HCT116 (cell line): Measurements from ENCODE around the gene PRKAA1. TPM values are rescaled to one million over a fixed set of nuclear protein-coding genes. Genes with fewer than 3 reads are reported as not detected.
"Not testable (repeated sequence)": the region's sequence is repeated elsewhere in the genome, so short reads cannot be mapped to it uniquely, and the experiment has no call there.

ENCODE experiments used
- ATAC-seq: fragments of 200-7000 bp; cut with Tn5 transposase; 2 replicates; pipeline ENCODE4 v1.9.1; 2020; ENCODE audit warnings: mild to moderate bottlenecking, moderate library complexity
- BruUV-seq: library from RNA; stranded (reverse); fragments of 400-500 nt; replicated peaks from 2 replicates; lab custom pipeline; 2021; lab: Mats Ljungman, UMichigan
- CTCF ChIA-PET: fragments of 300-600 bp; sonication (Branson Sonifier 250); formaldehyde crosslinking; loops from one replicate; lab custom pipeline; 2021; ENCODE audit warnings: antibody characterized with exemption; lab: Charles Lee
- POLR2A ChIA-PET: fragments of 300-600, 350-600 bp; sonication (Branson Sonifier 250); formaldehyde crosslinking; loops from one replicate; lab custom pipeline; 2021; ENCODE audit warnings: antibody characterized with exemption; lab: Charles Lee
- RAD21 ChIA-PET, 2 experiments: fragments of 300-600 bp; sonication (Branson Sonifier 250); formaldehyde crosslinking; loops; one replicate each; lab custom pipeline; 2023; ENCODE audit warnings: low total read pairs in 2 of 2; ENCODE audit not compliant: uncharacterized antibody in 2 of 2, unreplicated experiment in 2 of 2, low non-redundant PET in 1 of 2; lab: Charles Lee
- DNase-seq: peaks from one replicate; pipeline ENCODE4 v3.0.0-alpha.2; 2010; ENCODE audit warnings: low read depth, low spot score
- H2AFZ ChIP-seq: fragments of 200-600 bp; shearing (Covaris generic), sonication (generic); 2 replicates; pipeline ENCODE4 v1.6.1; 2017; ENCODE audit warnings: low read depth, mixed run types, mixed read lengths, antibody characterized with exemption, low read length; ENCODE audit not compliant: poor library complexity, severe bottlenecking
- H3K27ac ChIP-seq: 2 replicates; pipeline ENCODE4 v1.5.1; 2012; ENCODE audit warnings: low read depth, low read length
- H3K27me3 ChIP-seq: fragments of 200-600 bp; sonication (generic); 2 replicates; pipeline ENCODE4 v1.6.1; 2016; ENCODE audit warnings: mixed run types, low read length, mixed read lengths; ENCODE audit not compliant: insufficient read depth
- H3K36me3 ChIP-seq, 2 experiments: fragments of 200-500 bp in 1 of 2; fragments of 200-600 bp in 1 of 2; sonication (Bioruptor generic) in 1 of 2; sonication (generic) in 1 of 2; 2 replicates each; pipeline versions ENCODE4 v1.5.1 to v1.6.1; 2014 to 2016; ENCODE audit warnings: low read length in 2 of 2, inconsistent platforms in 1 of 2, mixed read lengths in 1 of 2, mixed run types in 1 of 2; ENCODE audit not compliant: insufficient read depth in 2 of 2, control insufficient read depth in 1 of 2
- H3K4me1 ChIP-seq, 2 experiments: fragments of 200-600 bp in 1 of 2; sonication (generic) in 1 of 2; 2 replicates each; pipeline versions ENCODE4 v1.5.1 to v1.6.1; 2012 to 2017; ENCODE audit warnings: low read length in 2 of 2, inconsistent platforms in 1 of 2, mild to moderate bottlenecking in 1 of 2, mixed read lengths in 1 of 2, mixed run types in 1 of 2, moderate library complexity in 1 of 2; ENCODE audit not compliant: insufficient read depth in 2 of 2, control insufficient read depth in 1 of 2
- H3K4me2 ChIP-seq: fragments of 200-600 bp; sonication (generic); 2 replicates; pipeline ENCODE4 v1.6.1; 2017; ENCODE audit warnings: mixed run types, low read length, mixed read lengths
- H3K4me3 ChIP-seq, 2 experiments: fragments of 200-600 bp in 1 of 2; sonication (generic) in 1 of 2; replicated peaks in 1 of 2; 2 replicates each; pipeline ENCODE4 v1.5.1; 2011 to 2016; ENCODE audit warnings: low read length in 2 of 2, control low read depth in 1 of 2, low read depth in 1 of 2, mild to moderate bottlenecking in 1 of 2, mixed read lengths in 1 of 2, mixed run types in 1 of 2
- H3K79me2 ChIP-seq: fragments of 200-600 bp; sonication (generic); 2 replicates; pipeline ENCODE4 v1.6.1; 2017; ENCODE audit warnings: mild to moderate bottlenecking, mixed run types, low read length, moderate library complexity, mixed read lengths; ENCODE audit not compliant: insufficient read depth
- H3K9ac ChIP-seq: fragments of 200-600 bp; sonication (generic); 2 replicates; pipeline ENCODE4 v1.6.1; 2016; ENCODE audit warnings: low read length, mixed read lengths
- H3K9me2 ChIP-seq: fragments of 200-600 bp; sonication (generic), shearing (Covaris generic); 2 replicates; pipeline ENCODE4 v1.6.1; 2017; ENCODE audit warnings: mixed run types, mild to moderate bottlenecking, moderate library complexity; ENCODE audit not compliant: insufficient read depth
- H3K9me3 ChIP-seq, 2 experiments: fragments of 200-500 bp in 1 of 2; fragments of 200-600 bp in 1 of 2; sonication (Bioruptor generic) in 1 of 2; sonication (generic) in 1 of 2; 2 replicates each; pipeline ENCODE4 v1.6.1; 2014 to 2017; ENCODE audit warnings: low read length in 2 of 2, mixed read lengths in 2 of 2, inconsistent platforms in 1 of 2, low read depth in 1 of 2, mild to moderate bottlenecking in 1 of 2, mixed run types in 1 of 2, moderate library complexity in 1 of 2; ENCODE audit not compliant: control insufficient read depth in 1 of 2, insufficient read depth in 1 of 2
- H4K20me1 ChIP-seq: fragments of 200-600 bp; sonication (generic), shearing (Covaris generic); 2 replicates; pipeline ENCODE4 v1.6.1; 2017; ENCODE audit warnings: mixed run types, mild to moderate bottlenecking, moderate library complexity; ENCODE audit not compliant: insufficient read depth
- ATF3 ChIP-seq: IDR thresholded peaks from 2 replicates; pipeline ENCODE4 v1.6.1; 2012
- CEBPB ChIP-seq: IDR thresholded peaks from 2 replicates; pipeline ENCODE4 v1.6.1; 2012; ENCODE audit warnings: low read depth
- CTCF ChIP-seq, 3 experiments: fragments of 200-600 bp in 1 of 3; sonication (generic) in 1 of 3; IDR thresholded peaks in 2 of 3; conservative IDR thresholded peaks in 1 of 3; 2 replicates each; pipeline ENCODE4 v1.5.1; 2012 to 2017; ENCODE audit warnings: low read depth in 2 of 3, low read length in 2 of 3, antibody characterized with exemption in 1 of 3, borderline replicate concordance in 1 of 3, control low read depth in 1 of 3, mild to moderate bottlenecking in 1 of 3, mixed read lengths in 1 of 3, mixed run types in 1 of 3, moderate library complexity in 1 of 3; ENCODE audit not compliant: insufficient read depth in 1 of 3
- EZH2 ChIP-seq: fragments of 200-600 bp; sonication (generic); IDR thresholded peaks from 2 replicates; pipeline ENCODE4 v1.6.1; 2017; ENCODE audit warnings: antibody characterized with exemption, mixed run types
- FOSL1 ChIP-seq: IDR thresholded peaks from 2 replicates; pipeline ENCODE4 v1.6.1; 2012; ENCODE audit warnings: low read depth
- POLR2AphosphoS5 ChIP-seq: IDR thresholded peaks from 2 replicates; pipeline ENCODE4 v1.6.1; 2011; ENCODE audit warnings: mild to moderate bottlenecking, low read depth, low read length, moderate library complexity
- SIN3A ChIP-seq: IDR thresholded peaks from 2 replicates; pipeline ENCODE4 v1.6.1; 2012; ENCODE audit warnings: low read depth
- SP1 ChIP-seq: IDR thresholded peaks from 2 replicates; pipeline ENCODE4 v1.6.1; 2012; ENCODE audit warnings: low read depth
- SRF ChIP-seq: IDR thresholded peaks from 2 replicates; pipeline ENCODE4 v1.6.1; 2012; ENCODE audit warnings: low read depth
- TCF7L2 ChIP-seq: IDR thresholded peaks from 2 replicates; pipeline ENCODE4 v1.7.0; 2011; ENCODE audit warnings: borderline replicate concordance, inconsistent platforms; ENCODE audit not compliant: insufficient read depth, insufficient read length; ENCODE audit errors: extremely low read depth
- ZBTB33 ChIP-seq: IDR thresholded peaks from 2 replicates; pipeline ENCODE4 v1.6.1; 2011; ENCODE audit warnings: mild to moderate bottlenecking, low read length, moderate library complexity; ENCODE audit not compliant: insufficient replicate concordance; ENCODE audit errors: extremely low read depth
- ZFX ChIP-seq: fragments of 450-650 bp; IDR thresholded peaks from 2 replicates; pipeline ENCODE4 v1.6.1; 2017
- ZNF274 ChIP-seq: fragments of 200-500 bp; sonication (Bioruptor generic); IDR thresholded peaks from 2 replicates; pipeline ENCODE4 v1.6.1; 2014; ENCODE audit warnings: mild to moderate bottlenecking, low read depth, low read length, inconsistent platforms
- intact Hi-C: fragments of 100-400 bp; cut with micrococcal nuclease; formaldehyde crosslinking; loops from 2 replicates; pipeline ENCODE4 v1.10.0; 2022
- total RNA-seq: library from RNA; stranded (reverse); gene quantifications from one replicate; pipeline ENCODE4 v1.2.1, GENCODE V29; 2021; ENCODE audit not compliant: unreplicated experiment

PRKAA1 gene
- total RNA-seq, 1 experiment from 2014 or later, result 53.5 TPM

- no peak overlapping the region for H3K4me3 ChIP-seq
- H2AFZ ChIP-seq, result no peak overlapping the region
- H4K20me1 ChIP-seq, result no peaks in the 10 kb centered on the region
- ChIA-PET RAD21 (no interaction called here), CTCF (no interaction called here), POLR2A (no interaction called here)
- H3K36me3 ChIP-seq, result no peaks in the 10 kb centered on the region
- no peaks in the 10 kb centered on the region for H3K4me1 ChIP-seq
- DNase-seq, result no peak
- TF ChIP-seq ZNF274, result no peak
- no peak for TF ChIP-seq CEBPB
- no peak for TF ChIP-seq ZFX
- no peak for TF ChIP-seq ZBTB33
- no peak for TF ChIP-seq SIN3A
- TF ChIP-seq SRF, result no peak
- no peak for TF ChIP-seq SP1
- TF ChIP-seq POLR2AphosphoS5, result no peak
- no peak for TF ChIP-seq ATF3
- TF ChIP-seq TCF7L2, result no peak
- no peak for TF ChIP-seq CTCF (IDR thresholded peaks at IDR 0.05 in 2 of 3, conservative IDR thresholded peaks at IDR 0.05 in 1 of 3; ENCODE audit: borderline replicate concordance in 1 of 3, insufficient read depth in 1 of 3, low read depth in 2 of 3, low read length in 2 of 3)
- TF ChIP-seq EZH2, result no peak
- no peak for TF ChIP-seq FOSL1
- H3K79me2 ChIP-seq, result no peaks in the 10 kb centered on the region
- H3K4me2 ChIP-seq, result no peak overlapping the region
- intact Hi-C loops, result loop anchor here (10.0 kb wide), 1 partner anchor 61 kb away; no protein-coding TSS in a partner anchor
- no peak overlapping the region for H3K27ac ChIP-seq
- no peak for ATAC-seq
- H3K9me3 ChIP-seq, result no peaks in the 10 kb centered on the region
- no peaks in the 10 kb centered on the region for H3K9me2 ChIP-seq
- H3K9ac ChIP-seq, result no peak overlapping the region
- H3K27me3 ChIP-seq, result no peaks in the 10 kb centered on the region
- BruUV-seq, result no TSS peak
Observed at GRCh38 chr5:40714001-40714400, 84.2 kb downstream of the PRKAA1 start.

GRCh38 chr5:40710575-40710974, 87.6 kb downstream of the PRKAA1 start:
- POLR2A ChIA-PET, H3K79me2 ChIP-seq, H3K9me2 ChIP-seq, H3K27ac ChIP-seq, H3K9ac ChIP-seq, H3K4me2 ChIP-seq, RAD21 ChIA-PET, H2AFZ ChIP-seq, H3K36me3 ChIP-seq, BruUV-seq, H3K4me3 ChIP-seq, ATAC-seq, H4K20me1 ChIP-seq, DNase-seq, CTCF ChIA-PET, H3K4me1 ChIP-seq, H3K27me3 ChIP-seq, H3K9me3 ChIP-seq: not testable (repeated sequence)
- intact Hi-C loops, result loop anchor here (10.0 kb wide), 1 partner anchor 64 kb away; no protein-coding TSS in a partner anchor
